K562 (cell line): ENCODE measurements around the gene PRRG1. TPM values are rescaled to one million over a fixed set of nuclear protein-coding genes. Genes with fewer than 3 reads are reported as not detected.

Experiments
- ATAC-seq: fragments of 200-7000 bp; cut with Tn5 transposase; 3 replicates; pipeline ENCODE4 v1.9.1; 2020; ENCODE audit warnings: moderate library complexity
- BruUV-seq: library from RNA; stranded (reverse); fragments of 400-500 nt; replicated peaks from 2 replicates; lab custom pipeline; 2021; lab: Mats Ljungman, UMichigan
- CTCF ChIA-PET: fragments of 300-600 bp; formaldehyde crosslinking; extraction: SDS; loops from one replicate; lab custom pipeline; 2021; ENCODE audit warnings: low intra/inter-chr PET ratio; lab: Yijun Ruan, JAX
- POLR2A ChIA-PET: fragments of 300-600, 350-650 bp; sonication (Branson Sonifier 250); formaldehyde crosslinking; extraction: SDS; loops from one replicate; lab custom pipeline; 2021; ENCODE audit warnings: antibody characterized with exemption, inconsistent platforms; lab: Yijun Ruan, JAX
- DNase-seq, 4 experiments: peaks; one replicate each; pipeline versions ENCODE4 v3.0.0 to v3.0.0-alpha.2; 2011 to 2018; ENCODE audit warnings: low spot score in 3 of 4, mixed read lengths in 3 of 4; ENCODE audit errors: extremely low read depth in 1 of 4
- FAIRE-seq: peaks from 2 replicates; lab custom pipeline; 2011; peaks lifted over from hg19 to GRCh38; lab: Jason Lieb, UNC
- H2AFZ ChIP-seq: 2 replicates; pipeline ENCODE4 v1.6.0; 2011; ENCODE audit warnings: low read depth, low read length, control low read depth, inconsistent platforms
- H3K27ac ChIP-seq: fragments of 200-600 bp; 3 replicates; pipeline ENCODE4 v1.8.0; 2011; ENCODE audit warnings: low read depth, mild to moderate bottlenecking, control low read depth, inconsistent platforms, low read length, moderate library complexity, mixed read lengths; ENCODE audit errors: extremely low read depth
- H3K27me3 ChIP-seq, 2 experiments: fragments of 300-600 bp in 1 of 2; 2 replicates in 1 of 2; 3 replicates in 1 of 2; pipeline versions ENCODE4 v1.6.0 to v1.8.0; 2011; ENCODE audit warnings: inconsistent platforms in 2 of 2, low read length in 2 of 2, mild to moderate bottlenecking in 1 of 2, mixed read lengths in 1 of 2, moderate library complexity in 1 of 2; ENCODE audit not compliant: control insufficient read depth in 2 of 2, insufficient read depth in 2 of 2
- H3K36me3 ChIP-seq: fragments of 300-600 bp; 3 replicates; pipeline ENCODE4 v1.8.0; 2011; ENCODE audit warnings: mild to moderate bottlenecking, low read length, inconsistent platforms; ENCODE audit not compliant: control insufficient read depth, insufficient read depth
- H3K4me1 ChIP-seq, 2 experiments: fragments of 200-600 bp in 1 of 2; replicated peaks in 1 of 2; 2 replicates in 1 of 2; 3 replicates in 1 of 2; pipeline versions ENCODE4 v1.5.1 to v1.8.0; 2011; ENCODE audit warnings: inconsistent platforms in 2 of 2, low read length in 2 of 2, mild to moderate bottlenecking in 1 of 2, mixed read lengths in 1 of 2, moderate library complexity in 1 of 2; ENCODE audit not compliant: control insufficient read depth in 2 of 2, insufficient read depth in 2 of 2
- H3K4me2 ChIP-seq: 2 replicates; pipeline ENCODE4 v1.6.1; 2011; ENCODE audit warnings: low read length, control low read depth, inconsistent platforms, mixed read lengths; ENCODE audit not compliant: insufficient read depth
- H3K4me3 ChIP-seq: fragments of 200-600 bp; sonication (generic), shearing (Covaris generic); 2 replicates; pipeline ENCODE4 v1.5.1; 2016; ENCODE audit warnings: control low read depth, inconsistent platforms
- H3K79me2 ChIP-seq: fragments of 200-600 bp; 3 replicates; pipeline ENCODE4 v1.8.0; 2011; ENCODE audit warnings: low read length, inconsistent platforms; ENCODE audit not compliant: control insufficient read depth, insufficient read depth
- H3K9ac ChIP-seq, 2 experiments: 2 replicates each; pipeline versions ENCODE4 v1.6.0 to v1.6.1; 2011; ENCODE audit warnings: low read depth in 2 of 2, low read length in 2 of 2, control low read depth in 1 of 2, inconsistent platforms in 1 of 2, mild to moderate bottlenecking in 1 of 2, mixed read lengths in 1 of 2; ENCODE audit not compliant: insufficient read depth in 1 of 2
- H3K9me1 ChIP-seq: one replicate; pipeline ENCODE4 v1.6.0; 2011; ENCODE audit warnings: inconsistent platforms, mild to moderate bottlenecking, low read length, moderate library complexity; ENCODE audit not compliant: control insufficient read depth, insufficient read depth
- H3K9me3 ChIP-seq: replicated peaks from 2 replicates; pipeline ENCODE4 v1.5.1; 2011; ENCODE audit warnings: low read depth, low read length, inconsistent platforms; ENCODE audit not compliant: control insufficient read depth, insufficient read depth
- H4K20me1 ChIP-seq: replicated peaks from 2 replicates; pipeline ENCODE4 v1.6.1; 2011; ENCODE audit warnings: low read length, inconsistent platforms, mixed read lengths; ENCODE audit not compliant: control insufficient read depth, insufficient read depth
- ARNT ChIP-seq, 2 experiments: fragments of 450-650 bp; IDR thresholded peaks; 2 replicates each; pipeline ENCODE4 v1.6.1; 2016; ENCODE audit warnings: mild to moderate bottlenecking in 1 of 2
- CBFA2T2 ChIP-seq: fragments of 450-650 bp; conservative IDR thresholded peaks from 2 replicates; pipeline ENCODE4 v1.6.1; 2017; ENCODE audit warnings: mild to moderate bottlenecking
- DDX20 ChIP-seq: fragments of 450-650 bp; IDR thresholded peaks from 2 replicates; pipeline ENCODE4 v1.6.1; 2016; ENCODE audit warnings: missing genetic modification characterization, low read depth, mild to moderate bottlenecking, missing compliant biosample characterization, moderate library complexity
- ELF4 ChIP-seq: fragments of 450-650 bp; formaldehyde crosslinking; IDR thresholded peaks from 2 replicates; pipeline ENCODE4 v1.4.0; 2022; ENCODE audit warnings: missing genetic modification characterization
- HDAC1 ChIP-seq, 2 experiments: fragments of 450-650 bp; IDR thresholded peaks; 2 replicates each; pipeline ENCODE4 v1.6.1; 2016 to 2017; ENCODE audit warnings: inconsistent platforms in 1 of 2, mild to moderate bottlenecking in 1 of 2, moderate library complexity in 1 of 2
- IFI16 ChIP-seq: fragments of 250-450 bp; sonication (Bioruptor Pico); IDR thresholded peaks from 2 replicates; pipeline ENCODE4 v2.1.2; 2022; ENCODE audit warnings: mild to moderate bottlenecking, inconsistent platforms
- KLF13 ChIP-seq: fragments of 450-650 bp; IDR thresholded peaks from 2 replicates; pipeline ENCODE4 v1.6.1; 2016; ENCODE audit warnings: missing genetic modification characterization, low read depth, mild to moderate bottlenecking, missing compliant biosample characterization, moderate library complexity, borderline replicate concordance
- NCOA1 ChIP-seq: fragments of 450-650 bp; IDR thresholded peaks from 2 replicates; pipeline ENCODE4 v1.6.1; 2016; ENCODE audit warnings: low read depth
- NCOA2 ChIP-seq, 2 experiments: fragments of 450-650 bp; IDR thresholded peaks; 2 replicates each; pipeline ENCODE4 v1.6.1; 2018; ENCODE audit warnings: mild to moderate bottlenecking in 2 of 2, moderate library complexity in 1 of 2; ENCODE audit not compliant: partially characterized antibody in 2 of 2
- NFYB ChIP-seq: IDR thresholded peaks from 2 replicates; pipeline ENCODE4 v1.6.1; 2011; ENCODE audit warnings: mild to moderate bottlenecking, moderate library complexity; ENCODE audit not compliant: insufficient read length; ENCODE audit errors: extremely low read depth
- SIX5 ChIP-seq, 2 experiments: IDR thresholded peaks; 2 replicates each; pipeline ENCODE4 v1.6.1; 2011; ENCODE audit warnings: low read length in 2 of 2, borderline replicate concordance in 1 of 2, low read depth in 1 of 2, mild to moderate bottlenecking in 1 of 2, moderate library complexity in 1 of 2; ENCODE audit not compliant: insufficient read depth in 1 of 2
- SNIP1 ChIP-seq: fragments of 450-650 bp; IDR thresholded peaks from 2 replicates; pipeline ENCODE4 v1.7.1; 2017; ENCODE audit warnings: low read depth, mild to moderate bottlenecking
- SREBF1 ChIP-seq: fragments of 150-350 bp; IDR thresholded peaks from 2 replicates; pipeline ENCODE4 v1.6.1; 2014; ENCODE audit warnings: antibody characterized with exemption, low read depth, low read length, borderline replicate concordance
- ZBTB8A ChIP-seq: fragments of 450-650 bp; IDR thresholded peaks from 2 replicates; pipeline ENCODE4 v1.6.1; 2018; ENCODE audit warnings: mild to moderate bottlenecking, moderate library complexity; ENCODE audit not compliant: partially characterized antibody
- ZKSCAN8 ChIP-seq: fragments of 200-800 bp; sonication (Bioruptor generic); IDR thresholded peaks from 2 replicates; pipeline ENCODE4 v1.6.1; 2016; ENCODE audit warnings: missing genetic modification characterization, missing compliant biosample characterization
- ZNF134 ChIP-seq: fragments of 250-450 bp; sonication (Bioruptor Pico); conservative IDR thresholded peaks from 2 replicates; pipeline ENCODE4 v1.4.0; 2020
- ZNF174 ChIP-seq: fragments of 250-450 bp; sonication (Bioruptor Pico); IDR thresholded peaks from 2 replicates; pipeline ENCODE4 v1.4.0; 2020; ENCODE audit warnings: mild to moderate bottlenecking
- ZNF347 ChIP-seq: fragments of 450-650 bp; formaldehyde crosslinking; IDR thresholded peaks from 2 replicates; pipeline ENCODE4 v1.4.0; 2020; ENCODE audit warnings: low read depth, mild to moderate bottlenecking, moderate library complexity
- ZNF79 ChIP-seq: fragments of 250-450 bp; sonication (Bioruptor Pico); IDR thresholded peaks from 2 replicates; pipeline ENCODE4 v1.4.0; 2020; ENCODE audit warnings: low read depth, mild to moderate bottlenecking, moderate library complexity
- WGBS: fragments of 100-300 bp; shearing (Covaris generic); methylation state at CpG from one replicate; pipeline ENCODE4 v1.1.6; 2016; ENCODE audit warnings: low coverage, mixed read lengths; ENCODE audit not compliant: insufficient coverage; ENCODE audit errors: missing lambda C conversion rate; 5-methylcytosine and 5-hydroxymethylcytosine counted together
- in situ Hi-C: fragments of 300-500 bp; cut with MboI; formaldehyde crosslinking; loops from 4 replicates; pipeline ENCODE4 v1.15.0; 2018; ENCODE audit warnings: inconsistent platforms, mixed read lengths
- intact Hi-C: fragments of 100-400 bp; cut with micrococcal nuclease; formaldehyde crosslinking; loops from 2 replicates; pipeline ENCODE4 v1.14.2; 2022
- polyA plus RNA-seq, 8 experiments: library from polyadenylated mRNA; depleted of rRNA in 4 of 8; stranded (reverse) in 5 of 8; unstranded in 3 of 8; fragments of >200 nt; fragmentation: Nextera tagmentation in 2 of 8; fragmentation: Illumina TruSeq in 1 of 8; extraction: Ambion mirVana in 2 of 8; extraction: Trizol in 1 of 8; gene quantifications; 2 replicates each; pipeline versions ENCODE4 v1.2.1 to v1.2.3, GENCODE V29; 2011 to 2014; ENCODE audit warnings: inconsistent platforms in 1 of 8, missing spikeins in 1 of 8
- total RNA-seq, 7 experiments: library from RNA; depleted of rRNA in 6 of 7; stranded (reverse); fragments of >200 nt in 6 of 7; fragmentation: Illumina TruSeq in 2 of 7; extraction: Trizol in 2 of 7; gene quantifications; 2 replicates each; pipeline versions ENCODE4 v1.2.1 to v1.2.3, GENCODE V29; 2011 to 2021; ENCODE audit warnings: low replicate concordance in 1 of 7
- TF ChIP-seq, protein P1 (sequence below), 3 experiments: fragments of 200-800 bp in 1 of 3; sonication (Bioruptor generic) in 1 of 3; sonication (generic) in 1 of 3; formaldehyde crosslinking in 1 of 3; IDR thresholded peaks; 2 replicates each; pipeline versions ENCODE4 v1.6.1 to v1.8.0; 2016 to 2022; ENCODE audit warnings: mild to moderate bottlenecking in 2 of 3, missing compliant biosample characterization in 2 of 3, missing genetic modification characterization in 2 of 3, missing genetic modification reagents in 1 of 3

The PRRG1 gene
- total and polyA plus RNA-seq, 9 of the 15 experiments (the other 6 are each of a cell fraction or from before 2014, with no cell fraction given), result 1.7 to 11.8 (median 4.2) TPM

DNA sequence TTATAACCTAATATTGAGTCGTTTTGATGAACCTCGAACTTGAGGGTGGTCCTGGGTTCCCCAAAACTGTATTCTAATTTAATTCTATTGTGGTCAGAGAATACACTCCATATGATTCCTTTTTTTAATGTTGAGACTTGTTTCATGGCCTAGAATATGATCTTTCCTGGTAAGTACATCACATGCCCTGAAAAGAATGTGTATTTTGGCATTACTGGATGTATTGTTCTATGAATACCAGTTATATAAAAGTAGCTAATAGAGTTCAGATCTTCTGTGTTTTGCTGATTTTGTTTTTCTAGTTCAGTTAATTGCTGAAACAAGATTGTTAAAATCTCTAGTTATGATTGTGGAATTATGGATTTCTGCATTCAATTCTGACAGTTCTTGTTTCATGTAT, 18.8 kb downstream of the PRRG1 start (continued):
- TF ChIP-seq, protein P1, sequence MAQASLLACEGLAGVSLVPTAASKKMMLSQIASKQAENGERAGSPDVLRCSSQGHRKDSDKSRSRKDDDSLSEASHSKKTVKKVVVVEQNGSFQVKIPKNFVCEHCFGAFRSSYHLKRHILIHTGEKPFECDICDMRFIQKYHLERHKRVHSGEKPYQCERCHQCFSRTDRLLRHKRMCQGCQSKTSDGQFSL (CRISPR knock-in tag; IDR thresholded peaks at IDR 0.05), result no peak
- TF ChIP-seq, protein P1 (tag; IDR thresholded peaks at IDR 0.05), result no peak
- TF ChIP-seq ZBTB8A (no peak), NCOA2 (IDR thresholded peaks at IDR 0.05; ENCODE audit: partially characterized antibody in 2 of 2) (no peak), ZKSCAN8 (CRISPR knock-in tag) (no peak)

DNA sequence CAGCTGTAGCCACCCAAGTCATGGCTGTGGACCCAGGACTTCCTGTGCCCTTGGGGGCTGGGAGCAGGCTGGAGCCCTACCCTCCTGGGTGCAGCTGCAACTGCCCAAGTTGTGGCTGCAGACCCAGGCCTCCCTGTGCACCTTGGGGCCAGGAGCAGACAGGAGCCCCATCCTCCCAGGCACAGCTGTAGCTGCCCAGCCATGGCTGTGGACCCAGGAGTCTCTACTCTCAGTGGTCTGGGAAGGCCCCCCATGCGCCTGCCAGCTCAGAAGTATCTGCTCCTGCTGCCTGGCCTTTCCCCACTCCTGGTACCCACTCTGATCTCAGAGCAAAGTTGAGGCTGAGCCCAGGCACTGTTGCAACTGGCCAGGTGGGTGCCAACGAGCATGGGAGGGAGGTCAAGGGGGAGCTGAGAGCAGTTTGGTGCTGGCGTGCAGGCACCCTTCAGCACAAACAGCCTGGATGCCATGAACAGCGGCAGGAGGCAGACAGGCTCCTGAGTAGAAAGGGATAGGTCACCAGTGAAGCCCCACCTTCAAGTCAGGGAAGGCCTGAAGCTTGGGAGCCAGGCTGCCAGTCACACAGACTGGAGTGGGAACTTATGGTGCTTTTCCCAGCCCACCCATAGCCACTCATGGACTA, 21.5 kb downstream of the PRRG1 start:
- TF ChIP-seq DDX20 (tag), result no peak
- no peak for TF ChIP-seq ZNF79
- TF ChIP-seq ZNF347, result no peak
- no peak for TF ChIP-seq HDAC1 (IDR thresholded peaks at IDR 0.05)
- no peak for TF ChIP-seq ARNT (IDR thresholded peaks at IDR 0.05)
- no peak for TF ChIP-seq KLF13 (tag)
- no peak for TF ChIP-seq SNIP1
- TF ChIP-seq ZNF174 (CRISPR knock-in tag), result no peak
- no peak for TF ChIP-seq ELF4 (CRISPR knock-in tag)
- TF ChIP-seq NCOA1, result no peak
- TF ChIP-seq SREBF1, result no peak
- no peak for TF ChIP-seq CBFA2T2
- TF ChIP-seq ZNF134, result no peak
- TF ChIP-seq SIX5 (IDR thresholded peaks at IDR 0.05; ENCODE audit: borderline replicate concordance in 1 of 2, insufficient read depth in 1 of 2, low read depth in 1 of 2, low read length in 2 of 2), result no peak
- TF ChIP-seq IFI16 (CRISPR knock-in tag), result no peak
- no peak for TF ChIP-seq NFYB
- no peaks in the 10 kb centered on the region for H3K36me3 ChIP-seq
- no peak overlapping the region for H3K4me3 ChIP-seq
- H3K9me1 ChIP-seq, result no peaks in the 10 kb centered on the region
- BruUV-seq, result no TSS peak
- H3K27me3 ChIP-seq, result no peaks in the 10 kb centered on the region
- ChIA-PET POLR2A (interaction anchor here (0.6 kb wide), 1 partner anchor 233 kb away, joined by 3 read pairs; no protein-coding TSS in a partner anchor), CTCF (no interaction called here)
- no peaks in the 10 kb centered on the region for H3K9me3 ChIP-seq
- FAIRE-seq, result no peak
- DNase-seq, result no peak
- H4K20me1 ChIP-seq, result no peaks in the 10 kb centered on the region
- ATAC-seq, result no peak
- intact Hi-C loops, result no loop called here
- H3K9ac ChIP-seq, result no peak overlapping the region
- peaks cover 0 to 3% of the 10 kb centered on the region in 2 experiments; a peak in 1 of 5 replicates for H3K4me1 ChIP-seq
- in situ Hi-C loops, result no loop called here
- no peak overlapping the region for H3K27ac ChIP-seq
- H3K79me2 ChIP-seq, result peaks cover 21% of the 10 kb centered on the region; the same call in 2 of the 3 replicates
- H2AFZ ChIP-seq, result no peak overlapping the region
- WGBS, result 44% methylated on average over 2 of the region's 4 CpGs
- no peak overlapping the region for H3K4me2 ChIP-seq
